ENCODE data around the gene DIP2B. TPM values are rescaled to one million over a fixed set of nuclear protein-coding genes. Genes with fewer than 3 reads are reported as not detected.

The DIP2B gene
- total RNA-seq, 1 donor from 2014 or later = 32.3 TPM

GRCh38 chr12:50566066-50566465 lies 61.3 kb downstream of the DIP2B start:
- no peak for ATAC-seq (ENCODE audit: low read depth)
- Mint-ChIP-seq H3K36me3 (ENCODE audit: low read depth) (peaks cover 3% of the 10 kb centered on the region), H3K4me1 (peaks cover 66% of the 10 kb centered on the region), H3K4me3 (no peak overlapping the region), H3K9me3 (no peaks in the 10 kb centered on the region), H3K27ac (no peak overlapping the region), H3K27me3 (no peaks in the 10 kb centered on the region)
- no peak for TF ChIP-seq CTCF (IDR thresholded peaks at IDR 0.05)
- CTCF ChIA-PET = no interaction called here
- DNase-seq = no peak
- POLR2A ChIA-PET = no interaction called here
- intact Hi-C loops (cut with micrococcal nuclease) = no loop called here

- ATAC-seq (ENCODE audit: low read depth) (no peak), DNase-seq (no peak)
- no peaks in the 10 kb centered on the region for H3K27me3 Mint-ChIP-seq
- TF ChIP-seq CTCF (IDR thresholded peaks at IDR 0.05) = no peak
- ChIA-PET CTCF (no interaction called here), POLR2A (no interaction called here)
- no peaks in the 10 kb centered on the region for H3K9me3 Mint-ChIP-seq
- peak overlapping the region; percentile 30 for H3K27ac Mint-ChIP-seq
- H3K4me3 Mint-ChIP-seq = peak overlapping the region; percentile 35
- H3K36me3 Mint-ChIP-seq (ENCODE audit: low read depth) = peaks cover 3% of the 10 kb centered on the region
- peaks cover 69% of the 10 kb centered on the region for H3K4me1 Mint-ChIP-seq
- intact Hi-C loops (cut with micrococcal nuclease) = no loop called here
Observed at GRCh38 chr12:50567926-50568325, 63.1 kb downstream of the DIP2B start.

GRCh38 chr12:50568338-50569091 lies 63.7 kb downstream of the DIP2B start:
- POLR2A ChIA-PET = no interaction called here

DNA sequence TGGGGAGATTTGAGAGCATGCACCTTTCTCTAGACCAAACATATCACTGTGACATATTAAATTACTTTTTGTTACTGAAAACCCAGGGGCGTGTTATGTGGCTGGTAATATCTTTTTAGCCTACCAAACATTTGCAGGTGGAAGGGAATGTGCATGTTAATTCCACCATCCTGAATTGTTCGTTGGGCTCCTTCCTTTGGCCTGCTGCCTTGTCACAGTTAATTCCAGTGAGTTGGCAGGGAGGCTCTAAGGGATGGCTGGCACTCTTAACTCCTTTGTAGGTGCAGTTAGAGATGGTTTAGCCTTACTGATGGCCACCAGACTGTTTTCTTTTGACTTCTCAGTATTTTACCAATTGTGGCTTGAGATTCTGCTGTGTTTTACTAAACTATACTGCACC lies 64.5 kb downstream of the DIP2B start:
- Mint-ChIP-seq H3K36me3 (ENCODE audit: low read depth) (peaks cover 3% of the 10 kb centered on the region), H3K27ac (no peak overlapping the region), H3K9me3 (no peaks in the 10 kb centered on the region), H3K27me3 (no peaks in the 10 kb centered on the region), H3K4me1 (peaks cover 66% of the 10 kb centered on the region), H3K4me3 (no peak overlapping the region)
- DNase-seq (no peak), ATAC-seq (ENCODE audit: low read depth) (no peak)
- intact Hi-C loops (cut with micrococcal nuclease) = no loop called here
- ChIA-PET CTCF (no interaction called here), POLR2A (no interaction called here)
- TF ChIP-seq CTCF (IDR thresholded peaks at IDR 0.05) = no peak

More at GRCh38 chr12:50568338-50569091, 63.7 kb downstream of the DIP2B start:
- intact Hi-C loops (cut with micrococcal nuclease) = no loop called here
- Mint-ChIP-seq H3K27me3 (no peaks in the 10 kb centered on the region), H3K4me1 (peaks cover 71% of the 10 kb centered on the region), H3K4me3 (no peak overlapping the region), H3K36me3 (ENCODE audit: low read depth) (peaks cover 3% of the 10 kb centered on the region), H3K9me3 (no peaks in the 10 kb centered on the region), H3K27ac (no peak overlapping the region)
- no peak for DNase-seq
- CTCF ChIA-PET = no interaction called here
- ATAC-seq (ENCODE audit: low read depth) = no peak
- no peak for TF ChIP-seq CTCF (IDR thresholded peaks at IDR 0.05)

GRCh38 chr12:50569876-50570275 lies 65.1 kb downstream of the DIP2B start:
- no peak for DNase-seq
- no peak overlapping the region for H3K4me3 Mint-ChIP-seq
- H3K9me3 Mint-ChIP-seq = no peaks in the 10 kb centered on the region
- TF ChIP-seq CTCF (IDR thresholded peaks at IDR 0.05) = no peak
- H3K27me3 Mint-ChIP-seq = no peaks in the 10 kb centered on the region
- peaks cover 3% of the 10 kb centered on the region for H3K36me3 Mint-ChIP-seq (ENCODE audit: low read depth)
- H3K27ac Mint-ChIP-seq = no peak overlapping the region
- intact Hi-C loops (cut with micrococcal nuclease) = no loop called here
- no peak for ATAC-seq (ENCODE audit: low read depth)
- CTCF ChIA-PET = no interaction called here
- peaks cover 64% of the 10 kb centered on the region for H3K4me1 Mint-ChIP-seq
- POLR2A ChIA-PET = no interaction called here

Data from activated B cell treated with CpG ODN at 0.5 μM for 24 hours (primary cell).